Adipocyte (in vitro differentiated cells): Measurements from ENCODE around the gene CTXND1.

Source experiments
- DNase-seq: peaks from one replicate; pipeline ENCODE4 v3.0.0-alpha.2; 2015; ENCODE audit warnings: low read depth
- H3K27me3 ChIP-seq: replicated peaks from 2 replicates; pipeline ENCODE4 v1.7.0; 2013; ENCODE audit warnings: mild to moderate bottlenecking, low read length, moderate library complexity; ENCODE audit not compliant: control insufficient read depth, insufficient read depth
- H3K36me3 ChIP-seq: 2 replicates; pipeline ENCODE4 v1.7.0; 2013; ENCODE audit warnings: low read length, mild to moderate bottlenecking, moderate library complexity; ENCODE audit not compliant: control insufficient read depth, insufficient read depth, severe bottlenecking
- H3K4me1 ChIP-seq: 2 replicates; pipeline ENCODE4 v1.7.0; 2013; ENCODE audit warnings: mild to moderate bottlenecking, low read length, moderate library complexity; ENCODE audit not compliant: control insufficient read depth, insufficient read depth
- H3K4me3 ChIP-seq: 2 replicates; pipeline ENCODE4 v1.7.0; 2013; ENCODE audit warnings: mild to moderate bottlenecking, low read length, moderate library complexity
- H3K9ac ChIP-seq: 2 replicates; pipeline ENCODE4 v1.7.0; 2013; ENCODE audit warnings: mild to moderate bottlenecking, low read length, moderate library complexity
- H3K9me3 ChIP-seq: 2 replicates; pipeline ENCODE4 v1.7.0; 2013; ENCODE audit warnings: mild to moderate bottlenecking, low read length, moderate library complexity; ENCODE audit not compliant: control insufficient read depth

Gene CTXND1

DNA sequence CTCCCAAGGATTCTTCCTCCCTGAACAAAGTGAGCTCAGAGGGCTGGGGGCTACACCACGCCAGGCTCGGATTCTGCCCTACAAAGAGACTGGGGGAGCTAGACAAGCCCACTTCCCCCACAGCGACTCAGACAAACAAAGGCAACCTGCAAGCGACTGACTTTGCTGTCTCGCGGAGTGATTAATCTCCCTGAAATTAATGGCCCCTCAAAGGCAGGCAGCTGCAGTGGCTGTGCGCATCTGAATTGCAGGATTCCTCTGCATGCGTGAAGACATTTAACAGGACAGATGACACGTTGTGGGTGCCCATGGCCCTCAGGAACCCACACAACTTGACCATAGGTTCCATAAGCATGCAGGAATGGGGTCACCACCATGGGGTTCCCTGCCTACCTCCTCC is 18.4 kb downstream of the CTXND1 start:
- Histone ChIP-seq H3K4me1 (no peaks in the 10 kb centered on the region), H3K9me3 (no peaks in the 10 kb centered on the region), H3K4me3 (no peak overlapping the region), H3K36me3 (no peaks in the 10 kb centered on the region), H3K9ac (no peak overlapping the region), H3K27me3 (peaks cover 44% of the 10 kb centered on the region)
- no peak for DNase-seq

GRCh38 chr15:80231371-80231770 is 20.6 kb downstream of the CTXND1 start:
- H3K4me3 ChIP-seq = no peak overlapping the region

GRCh38 chr15:80228959-80229610 is 22.9 kb downstream of the CTXND1 start:
- no peaks in the 10 kb centered on the region for H3K36me3 ChIP-seq
- no peak for DNase-seq
- no peak overlapping the region for H3K9ac ChIP-seq
- peaks cover 58% of the 10 kb centered on the region for H3K27me3 ChIP-seq
- H3K9me3 ChIP-seq = peaks cover 4% of the 10 kb centered on the region
- H3K4me3 ChIP-seq = no peak overlapping the region
- no peaks in the 10 kb centered on the region for H3K4me1 ChIP-seq

More at GRCh38 chr15:80231371-80231770, 20.6 kb downstream of the CTXND1 start:
- no peaks in the 10 kb centered on the region for H3K36me3 ChIP-seq
- H3K4me1 ChIP-seq = no peaks in the 10 kb centered on the region
- H3K9ac ChIP-seq = no peak overlapping the region
- DNase-seq = no peak
- peaks cover 59% of the 10 kb centered on the region for H3K27me3 ChIP-seq
- H3K9me3 ChIP-seq = no peaks in the 10 kb centered on the region

DNA sequence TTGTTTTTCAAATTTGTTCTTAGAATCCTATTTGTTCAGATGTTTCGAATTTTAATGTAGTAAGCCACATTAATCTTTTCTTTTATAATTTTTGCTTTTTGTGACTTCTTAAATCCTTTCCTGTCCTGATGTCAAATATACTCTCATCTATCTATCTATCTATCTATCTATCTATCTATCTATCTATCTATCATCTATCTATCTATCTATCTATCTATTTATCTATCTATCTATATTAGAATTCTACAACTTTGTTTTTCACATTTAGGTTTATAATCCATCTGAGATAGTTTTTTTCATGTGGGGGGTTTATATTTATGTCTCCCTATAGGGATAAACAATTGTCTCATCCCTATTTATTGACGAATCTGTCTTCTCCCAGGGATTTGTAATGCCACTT is 32.1 kb downstream of the CTXND1 start:
- no peak overlapping the region for H3K9ac ChIP-seq
- H3K27me3 ChIP-seq = no peaks in the 10 kb centered on the region

GRCh38 chr15:80217327-80217900 is 34.6 kb downstream of the CTXND1 start:
- no peaks in the 10 kb centered on the region for H3K27me3 ChIP-seq
- H3K9me3 ChIP-seq = peaks cover 11% of the 10 kb centered on the region
- H3K4me3 ChIP-seq = no peak overlapping the region
- H3K9ac ChIP-seq = no peak overlapping the region
- peaks cover 2% of the 10 kb centered on the region for H3K4me1 ChIP-seq
- no peak for DNase-seq
- H3K36me3 ChIP-seq = no peaks in the 10 kb centered on the region

More for the DNA sequence above, 32.1 kb downstream of the CTXND1 start:
- Histone ChIP-seq H3K4me3 (no peak overlapping the region), H3K4me1 (no peaks in the 10 kb centered on the region), H3K36me3 (no peaks in the 10 kb centered on the region), H3K9me3 (no peaks in the 10 kb centered on the region)
- DNase-seq = no peak

GRCh38 chr15:80216911-80217310 is 35.1 kb downstream of the CTXND1 start:
- no peak overlapping the region for H3K9ac ChIP-seq
- no peaks in the 10 kb centered on the region for H3K36me3 ChIP-seq
- H3K9me3 ChIP-seq = peaks cover 11% of the 10 kb centered on the region
- no peak for DNase-seq
- H3K27me3 ChIP-seq = no peaks in the 10 kb centered on the region
- no peak overlapping the region for H3K4me3 ChIP-seq
- H3K4me1 ChIP-seq = peaks cover 7% of the 10 kb centered on the region

GRCh38 chr15:80216141-80216540 is 35.9 kb downstream of the CTXND1 start:
- Histone ChIP-seq H3K9me3 (peaks cover 11% of the 10 kb centered on the region), H3K27me3 (no peaks in the 10 kb centered on the region), H3K36me3 (no peaks in the 10 kb centered on the region), H3K4me3 (no peak overlapping the region), H3K9ac (no peak overlapping the region), H3K4me1 (peaks cover 9% of the 10 kb centered on the region)
- no peak for DNase-seq

GRCh38 chr15:80214910-80215309 is 37.1 kb downstream of the CTXND1 start:
- Histone ChIP-seq H3K4me3 (no peak overlapping the region), H3K9ac (no peak overlapping the region), H3K4me1 (peaks cover 9% of the 10 kb centered on the region), H3K9me3 (peaks cover 11% of the 10 kb centered on the region), H3K27me3 (no peaks in the 10 kb centered on the region), H3K36me3 (no peaks in the 10 kb centered on the region)
- DNase-seq = no peak

DNA sequence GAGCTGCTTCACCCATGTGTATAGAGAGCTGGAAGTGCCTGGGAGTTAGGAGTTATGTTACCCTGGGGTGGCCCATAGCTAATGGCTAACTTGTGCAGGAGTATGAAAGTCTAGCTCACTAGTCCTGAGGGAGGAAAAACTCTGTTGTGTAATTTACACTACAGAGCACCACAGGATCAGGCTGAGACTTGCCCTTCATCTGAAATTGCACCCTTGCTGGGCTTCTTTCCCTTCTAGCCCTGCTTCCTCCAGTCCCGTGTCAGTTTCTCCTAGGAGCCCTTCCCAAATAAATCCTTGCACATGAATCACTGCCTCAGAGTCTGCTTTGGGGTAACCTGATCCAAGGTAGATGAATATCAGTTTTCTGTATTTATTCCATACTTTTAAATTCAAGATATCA is 40.0 kb downstream of the CTXND1 start:
- Histone ChIP-seq H3K4me3 (no peak overlapping the region), H3K4me1 (peaks cover 30% of the 10 kb centered on the region), H3K9ac (no peak overlapping the region), H3K27me3 (no peaks in the 10 kb centered on the region), H3K9me3 (peaks cover 11% of the 10 kb centered on the region), H3K36me3 (no peaks in the 10 kb centered on the region)
- no peak for DNase-seq

DNA sequence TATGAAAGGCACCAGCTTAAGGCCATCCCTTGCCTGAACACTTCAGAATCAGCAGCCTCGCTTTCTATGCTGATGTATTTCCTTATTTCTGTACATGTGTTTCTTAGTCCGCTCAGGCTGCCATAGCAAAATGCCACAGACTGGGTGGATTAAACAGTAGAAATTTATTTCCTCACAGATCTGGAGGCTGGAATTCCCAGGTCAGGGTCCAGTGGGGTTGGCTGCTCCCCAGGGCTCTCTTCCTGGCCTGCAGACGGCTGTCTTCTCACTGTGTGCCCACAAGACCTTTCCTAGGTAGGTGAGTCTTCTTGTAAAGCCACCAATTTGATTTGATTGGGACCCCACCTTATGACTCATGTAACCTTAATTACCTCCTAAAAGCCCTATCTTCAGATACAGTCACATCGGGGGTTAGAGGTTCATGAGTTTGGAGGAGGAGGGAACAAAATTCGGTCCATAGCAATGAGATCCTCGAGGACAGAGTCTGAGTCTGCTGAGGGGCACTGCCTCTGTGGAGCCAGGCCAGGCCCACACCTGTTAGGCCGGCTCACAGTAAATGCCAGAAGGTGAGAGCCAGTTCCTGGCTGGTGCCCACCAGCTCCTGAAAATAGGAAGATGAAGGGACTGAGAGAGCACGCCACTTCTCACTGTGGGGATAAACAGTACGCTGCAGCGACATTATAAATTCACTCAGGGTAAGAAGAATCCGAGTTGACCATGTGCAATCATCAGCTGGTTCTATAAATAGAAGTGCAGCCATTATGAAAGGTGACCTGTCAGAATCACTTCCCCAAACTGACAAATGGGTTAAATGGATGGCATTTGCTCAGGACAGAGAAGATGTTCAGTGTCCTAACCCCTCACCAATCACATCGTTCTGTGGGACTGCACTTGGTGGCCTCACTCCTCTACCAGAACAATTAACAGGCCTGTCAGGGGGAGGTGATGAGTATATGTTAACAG is 41.1 kb downstream of the CTXND1 start:
- Histone ChIP-seq H3K36me3 (no peaks in the 10 kb centered on the region), H3K4me1 (peaks cover 33% of the 10 kb centered on the region), H3K9ac (no peak overlapping the region), H3K9me3 (peaks cover 11% of the 10 kb centered on the region), H3K4me3 (no peak overlapping the region), H3K27me3 (peaks cover 2% of the 10 kb centered on the region)
- no peak for DNase-seq
